ENCODE data around the gene ZNF646.

Gene ZNF646

DNA sequence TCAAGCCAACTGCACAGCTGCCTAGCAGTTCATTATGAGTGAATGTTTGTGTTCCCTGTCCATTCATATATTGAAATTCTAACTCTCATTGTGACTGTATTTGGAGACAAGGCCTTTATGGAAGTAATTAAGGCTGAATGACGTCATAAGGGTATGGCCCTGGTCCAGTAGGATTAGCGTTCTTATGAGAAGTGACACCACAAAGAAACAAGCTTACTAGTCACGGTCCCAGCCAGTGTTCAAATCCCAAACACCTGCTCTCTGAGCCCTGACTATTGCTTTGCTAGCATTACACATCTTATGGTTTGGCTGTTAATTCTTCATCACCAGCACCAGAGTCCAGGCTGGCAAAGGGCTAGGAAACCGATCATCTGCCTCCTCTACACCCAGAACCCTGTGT lies 2.4 kb upstream of the ZNF646 start:
- Histone ChIP-seq H3K27ac (replicated peaks) (peak overlapping the region; percentile 88), H3K27me3 (ENCODE audit: insufficient read depth, poor library complexity, severe bottlenecking) (no peaks in the 10 kb centered on the region), H3K4me3 (replicated peaks; ENCODE audit: insufficient read depth, low read length) (peak overlapping the region; percentile 94)
- TF ChIP-seq GABPA (IDR thresholded peaks at IDR 0.05; ENCODE audit: low read depth), result no peak
- TF ChIP-seq, protein P1, sequence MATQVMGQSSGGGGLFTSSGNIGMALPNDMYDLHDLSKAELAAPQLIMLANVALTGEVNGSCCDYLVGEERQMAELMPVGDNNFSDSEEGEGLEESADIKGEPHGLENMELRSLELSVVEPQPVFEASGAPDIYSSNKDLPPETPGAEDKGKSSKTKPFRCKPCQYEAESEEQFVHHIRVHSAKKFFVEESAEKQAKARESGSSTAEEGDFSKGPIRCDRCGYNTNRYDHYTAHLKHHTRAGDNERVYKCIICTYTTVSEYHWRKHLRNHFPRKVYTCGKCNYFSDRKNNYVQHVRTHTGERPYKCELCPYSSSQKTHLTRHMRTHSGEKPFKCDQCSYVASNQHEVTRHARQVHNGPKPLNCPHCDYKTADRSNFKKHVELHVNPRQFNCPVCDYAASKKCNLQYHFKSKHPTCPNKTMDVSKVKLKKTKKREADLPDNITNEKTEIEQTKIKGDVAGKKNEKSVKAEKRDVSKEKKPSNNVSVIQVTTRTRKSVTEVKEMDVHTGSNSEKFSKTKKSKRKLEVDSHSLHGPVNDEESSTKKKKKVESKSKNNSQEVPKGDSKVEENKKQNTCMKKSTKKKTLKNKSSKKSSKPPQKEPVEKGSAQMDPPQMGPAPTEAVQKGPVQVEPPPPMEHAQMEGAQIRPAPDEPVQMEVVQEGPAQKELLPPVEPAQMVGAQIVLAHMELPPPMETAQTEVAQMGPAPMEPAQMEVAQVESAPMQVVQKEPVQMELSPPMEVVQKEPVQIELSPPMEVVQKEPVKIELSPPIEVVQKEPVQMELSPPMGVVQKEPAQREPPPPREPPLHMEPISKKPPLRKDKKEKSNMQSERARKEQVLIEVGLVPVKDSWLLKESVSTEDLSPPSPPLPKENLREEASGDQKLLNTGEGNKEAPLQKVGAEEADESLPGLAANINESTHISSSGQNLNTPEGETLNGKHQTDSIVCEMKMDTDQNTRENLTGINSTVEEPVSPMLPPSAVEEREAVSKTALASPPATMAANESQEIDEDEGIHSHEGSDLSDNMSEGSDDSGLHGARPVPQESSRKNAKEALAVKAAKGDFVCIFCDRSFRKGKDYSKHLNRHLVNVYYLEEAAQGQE (IDR thresholded peaks at IDR 0.05; ENCODE audit: insufficient replicate concordance, low read depth), result no peak
- no peak for TF ChIP-seq SPI1 (IDR thresholded peaks at IDR 0.05; ENCODE audit: borderline replicate concordance, low read depth)
- TF ChIP-seq, protein P2, sequence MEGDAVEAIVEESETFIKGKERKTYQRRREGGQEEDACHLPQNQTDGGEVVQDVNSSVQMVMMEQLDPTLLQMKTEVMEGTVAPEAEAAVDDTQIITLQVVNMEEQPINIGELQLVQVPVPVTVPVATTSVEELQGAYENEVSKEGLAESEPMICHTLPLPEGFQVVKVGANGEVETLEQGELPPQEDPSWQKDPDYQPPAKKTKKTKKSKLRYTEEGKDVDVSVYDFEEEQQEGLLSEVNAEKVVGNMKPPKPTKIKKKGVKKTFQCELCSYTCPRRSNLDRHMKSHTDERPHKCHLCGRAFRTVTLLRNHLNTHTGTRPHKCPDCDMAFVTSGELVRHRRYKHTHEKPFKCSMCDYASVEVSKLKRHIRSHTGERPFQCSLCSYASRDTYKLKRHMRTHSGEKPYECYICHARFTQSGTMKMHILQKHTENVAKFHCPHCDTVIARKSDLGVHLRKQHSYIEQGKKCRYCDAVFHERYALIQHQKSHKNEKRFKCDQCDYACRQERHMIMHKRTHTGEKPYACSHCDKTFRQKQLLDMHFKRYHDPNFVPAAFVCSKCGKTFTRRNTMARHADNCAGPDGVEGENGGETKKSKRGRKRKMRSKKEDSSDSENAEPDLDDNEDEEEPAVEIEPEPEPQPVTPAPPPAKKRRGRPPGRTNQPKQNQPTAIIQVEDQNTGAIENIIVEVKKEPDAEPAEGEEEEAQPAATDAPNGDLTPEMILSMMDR (IDR thresholded peaks at IDR 0.05; ENCODE audit: insufficient read depth, low read length), result no peak
- DNase-seq (ENCODE audit: low read depth in 1 of 2, low spot score in 1 of 2), result no peak

DNA sequence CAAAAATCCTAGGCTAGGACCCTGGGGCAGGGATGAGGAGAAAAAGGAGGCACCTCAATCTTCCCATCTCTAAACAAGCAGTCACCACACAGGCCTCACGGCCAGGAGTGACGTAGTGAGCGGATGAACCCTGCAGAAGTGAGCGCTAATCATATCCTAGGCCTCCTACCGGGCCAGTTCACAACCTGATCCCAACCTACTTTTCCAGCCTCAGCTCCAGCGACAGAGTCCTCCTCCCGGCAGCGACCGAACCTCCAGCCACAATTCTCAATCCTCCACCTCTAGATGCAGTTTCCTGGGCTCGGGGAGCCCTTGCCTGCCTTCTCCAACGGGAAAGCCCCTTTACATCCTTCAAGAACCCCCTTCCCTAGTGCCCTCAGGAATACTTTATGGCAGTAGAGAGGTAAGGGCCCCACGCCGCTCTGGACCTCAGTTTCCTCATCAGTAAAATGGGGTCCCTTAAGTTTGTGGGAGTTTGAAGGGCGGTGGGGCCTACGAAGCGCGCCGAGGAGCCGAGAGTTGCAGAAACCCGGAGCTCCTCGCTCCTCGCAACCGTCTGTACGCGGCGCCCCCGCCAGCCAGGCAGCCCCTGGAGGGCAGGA lies 1.6 kb upstream of the ZNF646 start:
- Histone ChIP-seq H3K27me3 (ENCODE audit: insufficient read depth, poor library complexity, severe bottlenecking) (no peaks in the 10 kb centered on the region), H3K4me3 (replicated peaks; ENCODE audit: insufficient read depth, low read length) (peak overlapping the region; percentile 94), H3K27ac (replicated peaks) (peak overlapping the region; percentile 88)
- no peak for TF ChIP-seq POLR2AphosphoS5 (IDR thresholded peaks at IDR 0.05; ENCODE audit: low read depth)
- TF ChIP-seq GABPA (IDR thresholded peaks at IDR 0.05; ENCODE audit: low read depth), result no peak
- TF ChIP-seq, protein P1 (IDR thresholded peaks at IDR 0.05; ENCODE audit: insufficient replicate concordance, low read depth), result no peak
- TF ChIP-seq, protein P2 (IDR thresholded peaks at IDR 0.05; ENCODE audit: insufficient read depth, low read length), result no peak
- TF ChIP-seq SPI1 (IDR thresholded peaks at IDR 0.05; ENCODE audit: borderline replicate concordance, low read depth), result no peak
- DNase-seq (ENCODE audit: low read depth in 1 of 2, low spot score in 1 of 2), result peak; percentile 63 to 68

DNA sequence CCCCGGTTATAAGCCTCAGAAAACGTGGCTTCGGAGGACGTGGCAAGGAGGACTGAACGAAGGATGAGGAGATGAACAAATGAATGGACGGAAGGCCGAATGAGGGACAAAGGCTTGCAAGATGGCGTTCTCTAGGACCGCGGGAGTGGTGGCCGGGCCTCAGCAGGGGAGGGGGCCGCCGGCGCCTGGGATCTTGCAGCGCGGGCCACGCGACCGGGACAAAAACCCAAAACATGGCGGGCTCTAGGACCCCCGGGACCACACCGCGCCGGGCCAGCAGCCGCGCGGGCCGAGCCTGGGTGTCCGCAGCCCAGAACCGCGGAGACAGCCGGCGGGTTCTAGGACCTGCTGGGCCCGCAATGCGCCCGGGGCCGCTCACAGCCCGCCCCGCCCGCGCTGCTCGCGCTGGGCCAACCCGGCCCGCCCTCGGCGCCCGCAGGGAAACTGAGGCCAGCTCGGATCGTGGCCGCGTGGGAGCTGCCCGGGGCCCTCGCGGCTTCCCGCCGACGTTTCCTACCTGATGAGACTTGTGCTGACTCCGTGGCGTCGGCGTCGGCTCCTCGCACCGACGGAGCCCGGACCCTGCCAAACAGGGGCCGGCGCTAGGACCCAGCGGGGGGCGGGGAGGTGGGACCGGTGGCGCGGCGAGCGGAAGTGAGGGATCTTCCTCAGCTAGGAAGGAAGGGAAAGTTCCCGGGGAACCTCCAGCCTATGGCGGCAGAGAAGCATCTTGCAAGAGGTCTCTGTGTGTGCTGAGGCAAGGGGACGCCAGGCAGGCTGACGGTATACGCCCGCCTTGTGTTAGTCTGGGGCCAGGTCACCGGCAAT lies 866 bp upstream of the ZNF646 start:
- H3K27ac ChIP-seq (replicated peaks), result peak overlapping the region; percentile 88
- DNase-seq (ENCODE audit: low read depth in 1 of 2, low spot score in 1 of 2), result peak; percentile 88 to 94
- TF ChIP-seq, protein P1 (IDR thresholded peaks at IDR 0.05; ENCODE audit: insufficient replicate concordance, low read depth), result peak; percentile 13
- TF ChIP-seq POLR2AphosphoS5 (IDR thresholded peaks at IDR 0.05; ENCODE audit: low read depth), result no peak
- TF ChIP-seq, protein P2 (IDR thresholded peaks at IDR 0.05; ENCODE audit: insufficient read depth, low read length), result no peak
- TF ChIP-seq GABPA (IDR thresholded peaks at IDR 0.05; ENCODE audit: low read depth), result no peak; the same call in 1 of the 2 replicates
- TF ChIP-seq SPI1 (IDR thresholded peaks at IDR 0.05; ENCODE audit: borderline replicate concordance, low read depth), result peak; percentile 72; the same call in 1 of the 2 replicates
- no peaks in the 10 kb centered on the region for H3K27me3 ChIP-seq (ENCODE audit: insufficient read depth, poor library complexity, severe bottlenecking)
- H3K4me3 ChIP-seq (replicated peaks; ENCODE audit: insufficient read depth, low read length), result peak overlapping the region; percentile 94
